H9 (cell line): ENCODE measurements around the gene B3GLCT. TPM values are rescaled to one million over a fixed set of nuclear protein-coding genes. Genes with fewer than 3 reads are reported as not detected.

Experiments used
- DNase-seq: peaks from one replicate; pipeline ENCODE4 v3.0.0-alpha.2; 2017
- H2AFZ ChIP-seq: one replicate; pipeline ENCODE4 v1.6.1; 2013; ENCODE audit warnings: mild to moderate bottlenecking, low read length, control low read depth, moderate library complexity
- H2AK5ac ChIP-seq: 2 replicates; pipeline ENCODE4 v1.6.1; 2013; ENCODE audit warnings: low read length, control low read depth, mixed read lengths; ENCODE audit not compliant: insufficient read length
- H2BK120ac ChIP-seq: one replicate; pipeline ENCODE4 v1.6.1; 2013; ENCODE audit warnings: low read depth, mild to moderate bottlenecking, low read length, control low read depth, inconsistent platforms; ENCODE audit not compliant: poor library complexity, severe bottlenecking
- H2BK12ac ChIP-seq: 2 replicates; pipeline ENCODE4 v1.6.1; 2013; ENCODE audit warnings: low read length, control low read depth, mixed read lengths, low read depth; ENCODE audit not compliant: insufficient read length
- H2BK15ac ChIP-seq: 2 replicates; pipeline ENCODE4 v1.6.1; 2013; ENCODE audit warnings: low read depth, low read length, control low read depth
- H2BK20ac ChIP-seq: one replicate; pipeline ENCODE4 v1.6.1; 2013; ENCODE audit warnings: low read depth, mild to moderate bottlenecking, low read length, control low read depth, inconsistent platforms; ENCODE audit not compliant: poor library complexity, severe bottlenecking
- H2BK5ac ChIP-seq: 2 replicates; pipeline ENCODE4 v1.6.1; 2013; ENCODE audit warnings: low read length, control low read depth, mixed read lengths; ENCODE audit not compliant: insufficient read length
- H3K14ac ChIP-seq: 2 replicates; pipeline ENCODE4 v1.6.1; 2013; ENCODE audit warnings: low read length, control low read depth; ENCODE audit not compliant: insufficient read depth
- H3K18ac ChIP-seq: 2 replicates; pipeline ENCODE4 v1.6.1; 2013; ENCODE audit warnings: low read depth, mild to moderate bottlenecking, mixed read lengths, low read length, control low read depth; ENCODE audit not compliant: insufficient read length
- H3K23ac ChIP-seq: 2 replicates; pipeline ENCODE4 v1.6.1; 2013; ENCODE audit warnings: low read length, control low read depth, mixed read lengths, low read depth; ENCODE audit not compliant: insufficient read length
- H3K23me2 ChIP-seq: 2 replicates; pipeline ENCODE4 v1.6.1; 2013; ENCODE audit warnings: low read depth, mild to moderate bottlenecking, mixed read lengths, low read length, control low read depth; ENCODE audit not compliant: insufficient read length, poor library complexity, severe bottlenecking
- H3K27ac ChIP-seq: 2 replicates; pipeline ENCODE4 v1.5.1; 2013; ENCODE audit warnings: low read length, control low read depth, mixed read lengths, low read depth; ENCODE audit not compliant: insufficient read length
- H3K27me3 ChIP-seq: 2 replicates; pipeline ENCODE4 v1.6.1; 2013; ENCODE audit warnings: low read length, control low read depth, inconsistent platforms; ENCODE audit not compliant: insufficient read depth
- H3K4ac ChIP-seq: 2 replicates; pipeline ENCODE4 v1.6.1; 2013; ENCODE audit warnings: low read depth, mild to moderate bottlenecking, control low read depth, inconsistent platforms, low read length, moderate library complexity
- H3K4me1 ChIP-seq: 2 replicates; pipeline ENCODE4 v1.6.1; 2013; ENCODE audit warnings: low read length, control low read depth, inconsistent platforms; ENCODE audit not compliant: insufficient read depth
- H3K4me2 ChIP-seq: 2 replicates; pipeline ENCODE4 v1.6.1; 2013; ENCODE audit warnings: low read length, control low read depth, mixed read lengths; ENCODE audit not compliant: insufficient read length, insufficient read depth
- H3K56ac ChIP-seq: 2 replicates; pipeline ENCODE4 v1.6.1; 2013; ENCODE audit warnings: low read depth, mild to moderate bottlenecking, mixed read lengths, low read length, control low read depth; ENCODE audit not compliant: insufficient read length
- H3K79me1 ChIP-seq: 2 replicates; pipeline ENCODE4 v1.6.1; 2013; ENCODE audit warnings: low read depth, mild to moderate bottlenecking, moderate library complexity, low read length, control low read depth, inconsistent platforms; ENCODE audit not compliant: insufficient read depth, poor library complexity, severe bottlenecking
- H3K79me2 ChIP-seq: 2 replicates; pipeline ENCODE4 v1.6.1; 2013; ENCODE audit warnings: low read length, control low read depth, inconsistent platforms; ENCODE audit not compliant: insufficient read depth
- H3K9ac ChIP-seq: 2 replicates; pipeline ENCODE4 v1.6.1; 2013; ENCODE audit warnings: low read length, control low read depth, mixed read lengths; ENCODE audit not compliant: insufficient read length; ENCODE audit errors: extremely low read depth
- H3K9me3 ChIP-seq: one replicate; pipeline ENCODE4 v1.6.1; 2013; ENCODE audit warnings: low read depth, low read length, inconsistent platforms; ENCODE audit not compliant: control insufficient read depth
- H3T11ph ChIP-seq: one replicate; pipeline ENCODE4 v1.6.1; 2013; ENCODE audit warnings: mild to moderate bottlenecking, low read length, control low read depth, inconsistent platforms
- H4K20me1 ChIP-seq: one replicate; pipeline ENCODE4 v1.6.1; 2013; ENCODE audit not compliant: control insufficient read depth, insufficient read length, insufficient read depth
- H4K5ac ChIP-seq: 2 replicates; pipeline ENCODE4 v1.6.1; 2013; ENCODE audit warnings: low read depth, mild to moderate bottlenecking, mixed read lengths, low read length, control low read depth; ENCODE audit not compliant: insufficient read length
- H4K8ac ChIP-seq: replicated peaks from 2 replicates; pipeline ENCODE4 v1.6.1; 2013; ENCODE audit warnings: low read length, control low read depth, mixed read lengths, low read depth; ENCODE audit not compliant: insufficient read length
- H4K91ac ChIP-seq: 2 replicates; pipeline ENCODE4 v1.6.1; 2013; ENCODE audit warnings: low read depth, mild to moderate bottlenecking, moderate library complexity, mixed read lengths, low read length, control low read depth; ENCODE audit not compliant: insufficient read length
- H3K27ac Mint-ChIP-seq, 3 experiments: 2 replicates in 2 of 3; 3 replicates in 1 of 3; pipeline ENCODE4 v1.8.0; 2020 to 2021; ENCODE audit warnings: mixed read lengths in 3 of 3, mild to moderate bottlenecking in 1 of 3, moderate library complexity in 1 of 3
- H3K27me3 Mint-ChIP-seq: 2 replicates; pipeline ENCODE4 v1.8.0; 2021; ENCODE audit warnings: low read depth, mild to moderate bottlenecking, moderate library complexity, mixed read lengths
- H3K36me3 Mint-ChIP-seq, 3 experiments: 2 replicates in 2 of 3; 3 replicates in 1 of 3; pipeline ENCODE4 v1.8.0; 2020 to 2021; ENCODE audit warnings: low read depth in 3 of 3, mixed read lengths in 3 of 3; ENCODE audit not compliant: insufficient read depth in 1 of 3
- H3K4me1 Mint-ChIP-seq, 2 experiments: 2 replicates each; pipeline ENCODE4 v1.8.0; 2020; ENCODE audit warnings: mixed read lengths in 2 of 2
- H3K4me3 Mint-ChIP-seq, 2 experiments: 2 replicates in 1 of 2; 3 replicates in 1 of 2; pipeline ENCODE4 v1.8.0; 2020 to 2021; ENCODE audit warnings: mild to moderate bottlenecking in 2 of 2, mixed read lengths in 2 of 2, moderate library complexity in 1 of 2
- H3K9me3 Mint-ChIP-seq, 2 experiments: 2 replicates in 1 of 2; 3 replicates in 1 of 2; pipeline ENCODE4 v1.8.0; 2020; ENCODE audit warnings: mild to moderate bottlenecking in 2 of 2, mixed read lengths in 2 of 2, moderate library complexity in 1 of 2
- WGBS: extraction: QIAGEN DNeasy Blood & Tissue Kit; methylation state at CpG from one replicate; pipeline ENCODE4 v1.1.7; 2013; ENCODE audit warnings: missing lambda C conversion rate, low lambda C conversion rate, mixed read lengths; ENCODE audit not compliant: insufficient read length; ENCODE audit errors: extremely low coverage; 5-methylcytosine and 5-hydroxymethylcytosine counted together
- total RNA-seq: library from RNA; stranded (reverse); gene quantifications from 2 replicates; pipeline ENCODE4 v1.2.1, GENCODE V29; 2021
- TF ChIP-seq, protein P1 (sequence below): fragments of 200-600 bp; sonication (generic); conservative IDR thresholded peaks from 3 replicates; pipeline ENCODE4 v1.8.0; 2021; ENCODE audit warnings: antibody characterized with exemption, mild to moderate bottlenecking

Gene B3GLCT
- total RNA-seq, 1 experiment from 2014 or later = 5.4 TPM

DNA sequence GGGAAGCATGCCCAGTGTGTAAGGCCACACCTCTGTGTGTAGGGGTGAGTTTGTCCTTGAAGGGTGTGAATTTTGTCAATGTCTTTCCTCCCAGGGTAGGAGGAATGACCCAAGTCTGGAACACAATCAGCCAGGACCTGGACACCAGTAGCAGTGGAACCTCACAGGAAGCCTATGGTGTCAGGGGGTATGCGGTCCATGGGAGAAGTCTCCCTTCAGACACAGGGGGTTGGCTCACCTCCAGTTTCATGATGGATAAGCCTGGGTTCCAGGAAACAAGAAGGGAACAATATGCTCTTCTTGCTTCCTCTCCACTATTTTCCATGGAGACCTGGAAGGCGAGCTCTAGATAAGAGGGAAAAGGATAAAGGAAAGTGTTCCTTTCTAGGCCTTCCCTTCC lies 23.9 kb downstream of the B3GLCT start:
- no peak overlapping the region for H2BK5ac ChIP-seq
- H3K9me3 Mint-ChIP-seq = no peaks in the 10 kb centered on the region
- H2AK5ac ChIP-seq = no peak overlapping the region
- H4K91ac ChIP-seq = no peak overlapping the region
- no peak overlapping the region for H2BK120ac ChIP-seq
- H3K56ac ChIP-seq = no peak overlapping the region
- H3K27me3 ChIP-seq = no peaks in the 10 kb centered on the region
- H2BK20ac ChIP-seq = no peak overlapping the region
- peak overlapping the region; percentile 24 for H3K18ac ChIP-seq
- H3T11ph ChIP-seq = no peak overlapping the region
- no peak overlapping the region for H3K23ac ChIP-seq
- no peak for DNase-seq
- H4K5ac ChIP-seq = no peak overlapping the region
- H2BK15ac ChIP-seq = no peak overlapping the region
- H2AFZ ChIP-seq = no peak overlapping the region
- peaks cover 0 to 3% (median 0%) of the 10 kb centered on the region in 3 experiments; a peak in 1 of 7 replicates for H3K36me3 Mint-ChIP-seq
- TF ChIP-seq, protein P1, sequence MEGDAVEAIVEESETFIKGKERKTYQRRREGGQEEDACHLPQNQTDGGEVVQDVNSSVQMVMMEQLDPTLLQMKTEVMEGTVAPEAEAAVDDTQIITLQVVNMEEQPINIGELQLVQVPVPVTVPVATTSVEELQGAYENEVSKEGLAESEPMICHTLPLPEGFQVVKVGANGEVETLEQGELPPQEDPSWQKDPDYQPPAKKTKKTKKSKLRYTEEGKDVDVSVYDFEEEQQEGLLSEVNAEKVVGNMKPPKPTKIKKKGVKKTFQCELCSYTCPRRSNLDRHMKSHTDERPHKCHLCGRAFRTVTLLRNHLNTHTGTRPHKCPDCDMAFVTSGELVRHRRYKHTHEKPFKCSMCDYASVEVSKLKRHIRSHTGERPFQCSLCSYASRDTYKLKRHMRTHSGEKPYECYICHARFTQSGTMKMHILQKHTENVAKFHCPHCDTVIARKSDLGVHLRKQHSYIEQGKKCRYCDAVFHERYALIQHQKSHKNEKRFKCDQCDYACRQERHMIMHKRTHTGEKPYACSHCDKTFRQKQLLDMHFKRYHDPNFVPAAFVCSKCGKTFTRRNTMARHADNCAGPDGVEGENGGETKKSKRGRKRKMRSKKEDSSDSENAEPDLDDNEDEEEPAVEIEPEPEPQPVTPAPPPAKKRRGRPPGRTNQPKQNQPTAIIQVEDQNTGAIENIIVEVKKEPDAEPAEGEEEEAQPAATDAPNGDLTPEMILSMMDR = no peak
- peaks cover 24 to 27% of the 10 kb centered on the region in 2 experiments for H3K4me1 Mint-ChIP-seq
- H3K27me3 Mint-ChIP-seq = no peaks in the 10 kb centered on the region; the same call in 1 of the 2 replicates
- H4K20me1 ChIP-seq = peaks cover 3% of the 10 kb centered on the region
- no peak overlapping the region for H3K4me2 ChIP-seq
- H3K14ac ChIP-seq = no peak overlapping the region
- H3K27ac Mint-ChIP-seq = peak overlapping the region in 1 of 3 experiments; percentile 69; a peak in 1 of 7 replicates
- H3K4me3 Mint-ChIP-seq = no peak overlapping the region
- no peaks in the 10 kb centered on the region for H3K9me3 ChIP-seq
- H3K4me1 ChIP-seq = no peaks in the 10 kb centered on the region; the same call in 1 of the 2 replicates
- H3K4ac ChIP-seq = no peak overlapping the region
- no peak overlapping the region for H3K9ac ChIP-seq
- H3K27ac ChIP-seq = no peak overlapping the region
- H3K79me2 ChIP-seq = no peaks in the 10 kb centered on the region
- no peak overlapping the region for H2BK12ac ChIP-seq
- no CpG with 5 or more reads among the region's 2 CpGs for WGBS
- H3K23me2 ChIP-seq = no peaks in the 10 kb centered on the region
- H3K79me1 ChIP-seq = no peaks in the 10 kb centered on the region
- no peak overlapping the region for H4K8ac ChIP-seq
